HepG2 (cell line): ENCODE measurements around the gene DDO. TPM values are rescaled to one million over a fixed set of nuclear protein-coding genes. Genes with fewer than 3 reads are reported as not detected.

Source experiments
- BCL3 ChIP-seq: sonication (generic); formaldehyde crosslinking; IDR thresholded peaks from 2 replicates; pipeline ENCODE4 v1.5.1; 2020; ENCODE audit warnings: mild to moderate bottlenecking, missing genetic modification reagents, moderate library complexity
- CCAR2 ChIP-seq: fragments of 200-400 bp; formaldehyde crosslinking; optimal IDR thresholded peaks from 2 replicates; pipeline ENCODE3; 2018; ENCODE audit warnings: low read depth, mild to moderate bottlenecking, low read length, moderate library complexity
- FOXA3 ChIP-seq: IDR thresholded peaks from 2 replicates; pipeline ENCODE4 v1.6.1; 2016; ENCODE audit warnings: missing genetic modification reagents, missing compliant biosample characterization
- KLF16 ChIP-seq, 2 experiments: sonication (generic) in 1 of 2; formaldehyde crosslinking in 1 of 2; IDR thresholded peaks; 2 replicates each; pipeline versions ENCODE4 v1.6.1 to v1.8.0; 2016 to 2023; ENCODE audit warnings: missing genetic modification reagents in 2 of 2, missing compliant biosample characterization in 1 of 2
- KMT2B ChIP-seq: IDR thresholded peaks from 2 replicates; pipeline ENCODE4 v1.6.1; 2016; ENCODE audit warnings: missing genetic modification reagents, missing compliant biosample characterization
- MAFF ChIP-seq: IDR thresholded peaks from 2 replicates; pipeline ENCODE4 v1.6.1; 2011; ENCODE audit warnings: low read depth, low read length, improper control_type of control experiment
- NFE2 ChIP-seq: sonication (generic); formaldehyde crosslinking; IDR thresholded peaks from 2 replicates; pipeline ENCODE4 v1.4.0; 2020; ENCODE audit warnings: missing genetic modification reagents
- NFIB ChIP-seq: sonication (generic); formaldehyde crosslinking; IDR thresholded peaks from 2 replicates; pipeline ENCODE4 v1.9.0; 2021; ENCODE audit warnings: missing genetic modification reagents, mild to moderate bottlenecking, borderline replicate concordance
- PHF21A ChIP-seq: sonication (generic); formaldehyde crosslinking; IDR thresholded peaks from 2 replicates; pipeline ENCODE4 v1.5.0; 2020; ENCODE audit warnings: mild to moderate bottlenecking, missing genetic modification reagents
- SOX13 ChIP-seq, 3 experiments: fragments of 450-650 bp in 1 of 3; sonication (generic) in 1 of 3; formaldehyde crosslinking in 1 of 3; IDR thresholded peaks in 2 of 3; conservative IDR thresholded peaks in 1 of 3; 2 replicates each; pipeline versions ENCODE4 v1.5.0 to v1.6.1; 2016 to 2020; ENCODE audit warnings: antibody characterized with exemption in 1 of 3, mild to moderate bottlenecking in 1 of 3, missing compliant biosample characterization in 1 of 3, missing genetic modification reagents in 1 of 3, moderate library complexity in 1 of 3
- SRY ChIP-seq: sonication (generic); formaldehyde crosslinking; IDR thresholded peaks from 2 replicates; pipeline ENCODE4 v1.8.0; 2022; ENCODE audit warnings: mild to moderate bottlenecking, missing genetic modification reagents
- TSC22D2 ChIP-seq: sonication (generic); formaldehyde crosslinking; IDR thresholded peaks from 2 replicates; pipeline ENCODE4 v1.5.1; 2020; ENCODE audit warnings: missing genetic modification reagents, mild to moderate bottlenecking, borderline replicate concordance
- ZFP36L1 ChIP-seq: sonication (generic); formaldehyde crosslinking; IDR thresholded peaks from 2 replicates; pipeline ENCODE4 v1.8.0; 2022; ENCODE audit warnings: mild to moderate bottlenecking, missing genetic modification reagents, moderate library complexity
- ZFP90 ChIP-seq: sonication (generic); formaldehyde crosslinking; IDR thresholded peaks from 2 replicates; pipeline ENCODE4 v1.8.0; 2022; ENCODE audit warnings: missing genetic modification reagents, mild to moderate bottlenecking, inconsistent platforms, borderline replicate concordance
- ZNF280B ChIP-seq: sonication (generic); formaldehyde crosslinking; IDR thresholded peaks from 2 replicates; pipeline ENCODE4 v1.5.0; 2020; ENCODE audit warnings: missing genetic modification reagents, mild to moderate bottlenecking, borderline replicate concordance
- ZNF296 ChIP-seq: sonication (generic); formaldehyde crosslinking; conservative IDR thresholded peaks from 2 replicates; pipeline ENCODE4 v1.5.0; 2020; ENCODE audit warnings: mild to moderate bottlenecking, missing genetic modification reagents
- ZNF644 ChIP-seq: IDR thresholded peaks from 2 replicates; pipeline ENCODE4 v1.6.1; 2016; ENCODE audit warnings: low read depth
- ZNF687 ChIP-seq: sonication (generic); formaldehyde crosslinking; IDR thresholded peaks from 2 replicates; pipeline ENCODE4 v1.5.1; 2020; ENCODE audit warnings: mild to moderate bottlenecking, missing genetic modification reagents, moderate library complexity
- ZNF703 ChIP-seq: sonication (generic); formaldehyde crosslinking; IDR thresholded peaks from 2 replicates; pipeline ENCODE4 v1.5.1; 2020; ENCODE audit warnings: missing genetic modification reagents, mild to moderate bottlenecking, moderate library complexity, borderline replicate concordance
- ZNF713 ChIP-seq: sonication (generic); formaldehyde crosslinking; IDR thresholded peaks from 2 replicates; pipeline ENCODE4 v1.4.0; 2020; ENCODE audit warnings: mild to moderate bottlenecking, missing genetic modification reagents
- ZNF740 ChIP-seq: sonication (generic); formaldehyde crosslinking; IDR thresholded peaks from 2 replicates; pipeline ENCODE4 v1.4.0; 2020; ENCODE audit warnings: missing genetic modification reagents
- polyA plus RNA-seq, 8 experiments: library from polyadenylated mRNA; depleted of rRNA in 3 of 8; stranded (reverse) in 7 of 8; unstranded in 1 of 8; fragments of >200 nt; fragmentation: Illumina TruSeq in 4 of 8; extraction: Trizol in 4 of 8; gene quantifications; 2 replicates each; pipeline versions ENCODE4 v1.2.1 to v1.2.3, GENCODE V29; 2011 to 2016; ENCODE audit warnings: low read depth in 4 of 8, missing spikeins in 1 of 8, mixed read lengths in 1 of 8; ENCODE audit not compliant: insufficient read depth in 1 of 8
- total RNA-seq, 5 experiments: library from RNA; depleted of rRNA; stranded (reverse); fragments of >200 nt; fragmentation: Illumina TruSeq; extraction: Trizol; gene quantifications; 2 replicates each; pipeline ENCODE4 v1.2.3, GENCODE V29; 2016; ENCODE audit warnings: low read depth in 1 of 5

Gene DDO
- total and polyA plus RNA-seq, 2 of the 13 experiments (the other 11 are each of a cell fraction or from before 2014, with no cell fraction given), result 6.1 to 10.3 TPM

GRCh38 chr6:110419028-110419739, 3.8 kb upstream of the DDO start (continued):
- no peak for TF ChIP-seq ZNF280B (CRISPR knock-in tag)
- TF ChIP-seq KMT2B (CRISPR knock-in tag), result no peak; the same call in 1 of the 2 replicates
- TF ChIP-seq ZFP36L1 (CRISPR knock-in tag), result no peak
- TF ChIP-seq SOX13 (IDR thresholded peaks at IDR 0.05), result no peak
- peak in 1 of 2 experiments; percentile 41; a peak in 1 of 4 replicates for TF ChIP-seq SOX13 (CRISPR knock-in tag; conservative IDR thresholded peaks at IDR 0.05 in 1 of 2, IDR thresholded peaks at IDR 0.05 in 1 of 2)
- TF ChIP-seq ZFP90 (CRISPR knock-in tag), result 0 out of 2 replicates have a peak, but pooled peaks have one; percentile 34
- TF ChIP-seq FOXA3 (CRISPR knock-in tag), result peak; percentile 56; the same call in 1 of the 2 replicates
- no peak for TF ChIP-seq NFE2 (CRISPR knock-in tag)
- no peak for TF ChIP-seq ZNF644 (CRISPR knock-in tag)
- no peak for TF ChIP-seq TSC22D2 (CRISPR knock-in tag)
- no peak for TF ChIP-seq BCL3 (CRISPR knock-in tag)
- peak; percentile 60 for TF ChIP-seq PHF21A
- TF ChIP-seq ZNF740, result no peak
- no peak for TF ChIP-seq ZNF296 (CRISPR knock-in tag)
- TF ChIP-seq KLF16 (CRISPR knock-in tag; IDR thresholded peaks at IDR 0.05), result 0 out of 4 replicates have a peak, but pooled peaks of 1 of the 2 experiments have one; percentile 29
- peak; percentile 73 for TF ChIP-seq MAFF
- TF ChIP-seq NFIB (CRISPR knock-in tag), result no peak
- TF ChIP-seq SRY (CRISPR knock-in tag), result no peak
- TF ChIP-seq ZNF703 (CRISPR knock-in tag), result no peak
- TF ChIP-seq CCAR2, result no peak
- TF ChIP-seq ZNF687 (CRISPR knock-in tag), result peak; percentile 19; the same call in 1 of the 2 replicates
- TF ChIP-seq ZNF713 (CRISPR knock-in tag), result no peak
